OCI-M2 (cell line): ENCODE measurements around the gene MALRD1.
"Not testable (repeated sequence)": the region's sequence is repeated elsewhere in the genome, so short reads cannot be mapped to it uniquely, and the experiment has no call there.

Source experiments
- DNase-seq: peaks from one replicate; lab custom pipeline; 2025; ENCODE audit not compliant: unreplicated experiment; lab: John Stamatoyannopoulos, UW

MALRD1 gene

DNA sequence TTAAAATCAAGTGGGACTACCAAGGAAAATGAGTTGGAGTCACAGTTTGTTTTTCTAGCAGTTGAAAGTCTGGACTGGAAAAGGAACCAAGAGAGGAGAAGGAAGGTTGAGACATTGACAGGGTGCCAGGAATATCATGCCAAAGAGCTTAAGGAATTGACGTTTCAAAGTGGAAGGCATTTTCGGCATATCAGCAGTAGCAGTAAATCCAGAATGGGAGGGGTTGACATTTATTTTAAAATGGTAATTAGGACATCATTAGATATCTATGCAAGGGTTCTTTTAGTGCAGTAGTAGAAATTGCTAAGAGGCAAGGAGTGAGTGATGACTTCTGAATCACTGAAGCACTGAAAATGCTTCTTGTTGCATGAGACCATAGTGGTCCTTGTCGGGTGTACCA lies 431.8 kb downstream of the MALRD1 start:
- no peak for DNase-seq

DNA sequence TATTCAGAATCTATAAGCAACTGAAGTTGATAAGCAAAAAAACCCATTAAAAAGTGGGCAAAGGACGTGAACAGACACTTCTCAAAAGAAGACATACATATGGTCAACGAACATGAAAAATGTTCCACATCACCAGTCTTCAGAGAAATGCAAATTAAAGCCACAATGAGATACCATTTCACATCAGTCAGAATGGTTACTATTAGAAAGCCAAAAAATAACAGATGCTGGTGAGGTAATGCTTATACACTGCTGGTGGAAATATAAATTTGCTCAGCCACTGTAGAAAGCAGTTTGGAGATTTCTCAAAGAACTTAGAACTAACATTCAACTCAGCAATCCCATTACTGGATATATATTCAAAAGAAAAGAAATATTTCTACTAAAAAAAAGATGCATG lies 434.8 kb downstream of the MALRD1 start:
- DNase-seq = no peak

DNA sequence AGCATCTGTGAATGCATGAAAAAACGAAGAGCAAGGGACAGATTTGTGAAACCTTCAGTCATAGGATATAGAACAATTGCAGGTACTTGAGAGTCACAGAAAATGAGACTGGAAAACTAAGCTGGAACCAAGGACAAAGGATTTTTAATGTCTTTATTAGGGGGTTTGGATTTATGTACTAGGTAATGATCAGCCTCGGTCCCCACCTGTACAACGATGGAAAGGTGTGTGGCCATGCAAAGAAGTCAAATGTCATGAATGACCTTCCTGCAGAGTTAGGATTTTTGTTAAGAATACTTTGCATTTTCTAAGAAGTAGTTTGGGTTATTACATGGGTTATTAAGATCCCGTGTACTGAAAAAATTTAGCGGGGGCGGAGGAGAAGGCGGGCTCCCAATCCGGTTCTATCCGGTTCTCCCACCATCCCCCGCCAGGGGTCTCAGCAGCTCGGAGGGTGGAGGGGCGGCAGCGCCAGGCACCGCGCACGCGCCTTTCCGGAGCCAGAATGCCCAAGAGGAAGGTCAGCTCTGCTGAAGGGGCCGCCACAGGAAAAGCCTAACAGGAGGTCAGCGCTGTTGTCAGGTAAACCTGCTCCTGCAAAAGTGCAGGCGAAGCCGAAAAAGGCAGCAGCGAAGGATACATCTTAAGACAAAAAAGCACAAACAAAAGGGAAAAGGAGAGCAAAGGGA lies 440.1 kb downstream of the MALRD1 start:
- no peak for DNase-seq

DNA sequence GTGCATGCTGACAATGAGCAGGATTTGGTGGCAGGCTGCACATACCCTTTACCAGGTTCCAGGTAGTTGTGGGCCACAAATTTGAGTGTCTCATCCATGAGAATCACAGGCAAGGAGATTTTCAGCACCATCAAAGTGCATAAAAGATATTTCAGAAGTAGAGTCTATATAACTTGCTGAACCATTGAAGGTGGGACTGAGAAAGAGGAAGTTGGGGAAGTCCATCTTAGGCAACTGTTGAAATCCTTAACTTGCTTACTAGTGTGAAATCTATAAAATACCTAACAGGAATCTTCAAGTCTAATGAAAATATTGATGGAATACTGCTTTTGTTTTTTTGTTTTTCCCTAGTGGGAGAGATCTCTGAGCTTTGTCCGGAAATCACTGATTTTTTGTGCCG lies 442.6 kb downstream of the MALRD1 start:
- no peak for DNase-seq

DNA sequence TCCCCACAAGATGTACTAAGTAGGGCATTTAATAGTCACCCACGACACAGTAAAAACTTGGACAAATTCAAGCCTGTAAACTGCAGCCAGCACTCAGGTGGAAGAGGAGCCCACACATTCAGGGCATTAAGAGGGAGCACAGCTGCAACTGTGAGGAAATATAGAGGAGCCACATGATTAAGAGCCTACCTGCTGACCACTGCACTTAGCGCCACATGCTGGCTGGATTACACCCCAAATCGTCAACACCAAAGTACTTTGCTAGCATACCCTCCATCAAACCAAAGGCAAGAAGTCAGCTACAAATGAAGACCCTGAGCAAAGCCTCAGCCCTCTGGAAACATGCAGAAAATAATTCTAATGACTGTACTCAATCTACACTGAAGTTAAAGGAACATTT lies 445.3 kb downstream of the MALRD1 start:
- DNase-seq = no peak

DNA sequence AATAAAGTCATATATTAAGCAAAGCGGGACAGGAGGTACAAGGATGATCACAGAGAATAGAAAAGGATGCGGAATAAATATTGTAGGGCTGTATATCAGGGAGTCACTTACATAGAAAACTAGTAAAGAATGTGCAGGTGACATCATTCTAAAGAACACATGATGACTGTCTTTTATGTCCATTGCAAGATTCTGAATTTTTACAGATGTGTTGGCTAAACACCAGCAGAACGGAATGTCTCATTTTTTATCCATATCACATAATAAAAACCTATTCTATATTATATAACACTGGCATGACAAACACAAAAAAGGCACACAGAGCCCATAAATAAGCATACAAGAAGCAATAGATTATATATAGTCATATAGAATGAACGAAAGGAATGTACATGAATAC lies 448.4 kb downstream of the MALRD1 start:
- DNase-seq = no peak

DNA sequence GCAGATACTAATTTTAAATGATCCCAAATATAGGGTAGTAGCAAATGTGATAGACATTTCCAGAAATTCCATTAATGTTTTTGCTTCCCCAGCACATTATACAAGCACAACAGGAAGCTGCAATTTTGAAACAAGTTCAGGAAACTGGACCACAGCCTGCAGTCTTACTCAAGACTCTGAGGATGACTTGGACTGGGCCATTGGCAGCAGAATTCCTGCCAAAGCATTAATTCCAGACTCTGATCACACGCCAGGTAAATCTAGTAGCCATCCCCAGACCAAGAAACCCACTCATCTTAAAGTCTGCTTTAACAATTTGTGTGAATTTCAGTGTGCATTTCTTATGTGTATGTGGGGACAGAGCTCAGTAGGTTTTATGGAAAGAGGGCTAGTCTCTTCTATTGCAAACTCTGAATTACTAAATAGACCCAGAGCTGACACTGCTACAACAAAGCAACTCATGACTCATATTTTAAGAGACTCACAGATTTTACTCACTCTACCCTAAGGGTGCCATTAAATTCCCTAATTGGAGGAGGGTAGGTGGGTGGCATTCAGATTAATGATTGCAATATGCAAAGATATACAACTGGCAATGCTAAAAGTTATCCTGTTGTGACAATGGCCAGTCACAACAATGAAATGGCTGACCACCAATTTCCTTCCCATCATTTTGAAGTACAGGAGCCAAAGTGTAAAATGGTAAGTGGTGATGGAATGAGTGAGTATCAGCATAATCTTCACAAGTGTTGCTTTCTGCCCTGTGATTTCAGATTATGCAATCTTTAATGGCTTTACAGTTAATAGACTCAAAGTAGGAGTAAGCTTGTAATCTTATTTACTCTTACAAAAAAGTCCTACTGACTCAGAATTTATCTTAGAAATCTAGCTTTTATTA lies 450.0 kb downstream of the MALRD1 start:
- DNase-seq = no peak

DNA sequence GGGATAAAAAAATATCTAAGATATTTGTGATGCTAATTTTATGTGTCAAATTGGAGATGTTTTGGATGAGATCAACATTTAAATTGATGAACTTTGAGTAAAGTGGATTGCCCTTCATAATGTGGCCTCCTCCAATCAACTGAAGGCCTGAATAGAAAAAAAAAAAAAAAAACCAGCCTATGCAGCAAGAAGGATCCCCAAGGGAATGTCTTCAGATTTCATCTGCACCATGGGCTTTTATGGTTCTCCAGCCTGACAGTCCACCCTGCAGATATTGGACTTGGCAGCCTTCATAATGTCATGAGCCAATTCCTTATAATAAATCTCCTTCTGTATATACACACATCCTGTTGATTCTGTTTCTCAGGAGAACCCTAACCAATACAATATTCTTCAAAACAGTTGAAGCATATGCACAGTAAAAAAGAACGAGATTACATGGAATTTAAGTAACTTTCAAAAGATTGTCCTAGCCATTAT lies 450.7 kb downstream of the MALRD1 start:
- no peak for DNase-seq

DNA sequence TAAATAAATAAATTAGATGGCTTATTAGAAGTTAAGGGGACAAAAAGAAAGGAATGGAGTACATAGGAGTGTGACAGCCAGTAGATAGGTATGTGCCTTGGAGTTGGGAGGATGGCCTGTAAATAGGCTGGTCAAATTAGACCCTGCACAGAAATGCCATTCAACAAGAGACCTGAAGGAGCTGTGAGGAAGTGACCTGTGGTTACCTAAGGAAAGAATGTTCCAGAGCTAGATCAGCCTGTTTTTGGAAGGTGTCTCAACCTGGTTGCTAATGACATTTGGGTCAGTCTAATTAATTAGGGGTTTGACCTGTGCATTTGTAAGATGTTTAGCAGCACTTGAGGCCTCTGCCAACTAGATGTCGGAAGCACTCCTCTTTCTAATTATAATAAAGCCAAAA lies 452.4 kb downstream of the MALRD1 start:
- DNase-seq = no peak

DNA sequence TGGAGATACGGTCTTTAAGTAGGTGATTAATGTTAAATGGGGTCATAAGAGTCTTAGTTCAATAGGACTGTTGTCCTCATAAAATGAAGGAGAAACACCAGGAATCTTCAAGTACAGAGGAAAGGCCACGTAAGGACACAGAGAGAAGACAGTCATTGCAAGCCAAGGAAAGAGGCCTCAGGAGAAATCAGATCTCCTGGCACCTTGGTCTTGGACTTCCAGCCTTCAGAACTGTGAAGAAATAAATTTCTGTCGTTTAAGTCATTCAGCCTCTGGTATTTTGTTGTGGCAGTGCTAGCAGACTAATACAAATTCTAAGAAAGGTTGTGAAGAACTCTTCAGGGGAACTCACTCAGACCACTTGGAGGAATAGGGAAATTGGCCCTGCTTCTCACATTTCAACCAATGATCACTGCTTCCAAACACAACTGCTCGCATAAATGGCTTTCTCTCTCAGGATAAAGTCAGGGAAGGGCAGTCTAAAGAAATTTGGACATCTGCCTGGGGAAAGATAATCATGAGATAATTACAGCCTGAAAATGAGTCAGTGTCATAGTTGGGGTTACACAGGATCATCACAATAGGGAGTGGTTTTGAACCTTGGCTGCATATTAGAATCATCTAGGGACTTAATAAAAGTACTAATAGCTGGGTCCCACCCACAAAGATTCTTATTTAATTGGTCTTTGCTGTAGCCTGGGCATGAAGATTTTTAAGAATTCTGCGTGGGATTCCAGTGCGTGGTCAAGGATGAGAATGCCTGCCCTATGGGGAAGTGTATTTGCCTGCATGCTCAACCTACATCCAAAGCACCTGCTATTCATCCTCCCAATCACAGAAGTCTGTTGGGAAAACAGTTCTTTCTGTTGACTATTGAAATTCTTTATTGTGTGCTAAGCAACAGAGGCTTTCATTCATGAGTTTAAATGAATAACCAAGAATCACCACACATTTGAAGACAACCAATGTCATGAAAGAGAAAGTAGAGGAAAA lies 457.0 kb downstream of the MALRD1 start:
- DNase-seq = no peak

DNA sequence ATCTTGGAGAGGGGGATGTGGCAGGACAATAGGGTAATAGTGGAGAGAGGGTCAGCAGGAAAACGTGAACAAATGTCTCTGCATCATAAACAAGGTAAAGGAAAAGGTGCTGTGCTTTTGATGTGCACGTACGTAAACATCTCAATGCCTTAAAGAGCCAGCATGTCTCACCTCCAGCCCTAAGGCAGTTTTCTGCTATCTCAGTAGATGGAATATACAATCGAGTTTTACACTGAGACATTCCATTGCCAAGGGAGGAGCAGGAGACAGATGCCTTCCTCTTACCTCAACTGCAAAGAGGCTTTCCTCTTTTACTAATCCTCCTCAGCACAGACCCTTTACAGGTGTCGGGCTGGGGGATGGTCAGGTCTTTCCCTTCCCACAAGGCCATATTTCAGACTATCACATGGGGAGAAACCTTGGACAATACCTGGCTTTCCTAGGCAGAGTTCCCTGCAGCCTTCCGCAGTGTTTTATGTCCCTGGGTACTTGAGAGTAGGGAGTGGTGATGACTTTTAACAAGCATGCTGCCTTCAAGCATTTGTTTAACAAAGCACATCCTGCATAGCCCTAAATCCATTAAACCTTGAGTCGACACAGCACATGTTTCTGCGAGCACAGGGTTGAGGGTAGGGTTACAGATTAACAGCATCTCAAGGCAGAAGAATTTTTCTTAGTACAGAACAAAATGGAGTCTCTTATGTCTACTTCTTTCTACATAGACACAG lies 461.6 kb downstream of the MALRD1 start:
- DNase-seq = not testable (repeated sequence)

DNA sequence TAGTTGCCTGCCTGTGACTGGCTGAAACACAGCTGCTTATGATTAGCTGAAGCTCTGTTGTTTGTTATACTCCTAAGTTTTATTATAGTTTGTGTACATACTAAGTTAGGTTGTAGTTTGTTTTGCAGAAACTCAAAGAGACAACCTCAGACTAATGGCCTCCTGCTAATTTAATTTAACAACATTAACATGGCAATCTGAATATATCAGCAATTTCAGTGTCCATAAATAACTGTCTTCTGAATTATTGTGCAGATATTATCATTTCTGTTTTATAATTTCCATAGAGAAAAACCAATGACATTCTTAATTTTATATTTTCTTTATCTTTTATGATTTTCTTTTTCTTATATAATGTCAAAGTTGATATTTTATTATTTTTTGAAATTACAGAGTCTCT lies 469.5 kb downstream of the MALRD1 start:
- DNase-seq = no peak

DNA sequence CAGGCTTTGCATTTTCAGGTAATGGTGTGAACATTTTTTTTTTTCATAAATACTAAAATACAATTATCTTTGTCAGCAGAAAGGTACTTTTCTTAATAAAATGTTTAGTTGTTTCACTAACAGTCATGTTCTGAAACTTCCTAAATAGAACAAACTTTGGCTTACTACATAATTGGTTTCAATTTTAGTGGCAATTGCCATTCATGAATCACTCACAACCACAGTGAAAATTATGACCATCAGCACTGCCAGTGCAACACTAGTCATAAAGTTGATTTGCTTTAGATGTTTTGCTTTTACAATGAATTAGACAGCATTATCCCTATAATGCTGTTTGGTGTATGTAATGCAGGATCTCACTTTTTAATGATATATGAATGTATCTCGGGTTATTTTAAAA lies 470.0 kb downstream of the MALRD1 start:
- DNase-seq = no peak

DNA sequence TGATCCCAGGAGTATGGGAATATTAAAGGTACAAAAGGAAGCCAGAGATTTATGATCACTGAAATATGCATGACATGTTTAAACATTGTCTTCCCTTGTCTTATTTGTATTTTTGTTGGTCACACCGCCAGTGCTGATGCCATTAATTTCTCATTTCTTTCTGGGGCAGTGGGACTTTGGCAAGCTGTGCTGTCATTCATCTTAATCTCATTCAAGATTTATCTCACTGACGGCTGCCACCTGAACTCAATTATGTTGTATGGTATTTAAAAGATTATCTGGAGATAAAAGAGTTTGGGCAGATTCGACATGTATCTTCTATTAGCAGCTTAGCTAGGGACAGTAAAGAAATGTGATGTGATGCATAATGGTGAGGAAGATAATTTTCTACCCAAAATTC lies 482.7 kb downstream of the MALRD1 start:
- DNase-seq = no peak

DNA sequence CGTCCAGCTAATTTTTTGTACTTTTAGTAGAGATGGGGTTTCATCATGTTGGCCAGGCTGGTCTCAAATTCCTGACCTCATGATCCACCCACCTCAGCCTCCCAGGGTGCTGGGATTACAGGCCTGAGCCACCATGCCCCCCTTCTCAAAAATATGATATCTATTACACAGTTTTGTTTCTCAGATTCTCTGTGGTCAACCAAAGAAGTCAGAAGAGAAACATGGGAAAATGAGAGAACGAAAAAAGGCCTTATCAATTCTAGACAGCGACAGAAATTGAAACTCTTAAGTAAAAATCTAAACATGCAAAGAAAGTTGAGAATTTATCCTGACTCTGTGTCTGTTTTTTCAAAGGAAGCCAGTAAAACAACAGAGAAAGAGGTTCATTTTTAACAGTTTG lies 483.8 kb downstream of the MALRD1 start:
- no peak for DNase-seq

DNA sequence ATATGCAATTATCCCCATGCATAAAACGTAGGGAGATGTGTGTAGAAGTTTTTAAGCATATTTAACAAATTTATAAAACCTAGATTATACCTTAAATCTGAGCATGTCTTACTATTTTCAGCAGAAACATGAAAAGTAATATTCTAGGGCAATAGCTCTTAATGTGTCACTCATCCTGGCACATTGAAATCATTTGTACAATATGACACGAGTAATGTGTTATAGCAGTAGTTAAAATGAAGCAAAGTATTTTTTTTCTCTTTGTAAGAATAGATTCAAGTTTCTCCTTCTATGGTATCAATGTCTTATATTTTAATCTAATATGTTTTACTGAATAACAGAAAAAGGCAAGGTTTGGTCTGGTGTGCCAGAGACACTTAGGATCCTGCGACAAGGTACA lies 492.7 kb downstream of the MALRD1 start:
- no peak for DNase-seq

DNA sequence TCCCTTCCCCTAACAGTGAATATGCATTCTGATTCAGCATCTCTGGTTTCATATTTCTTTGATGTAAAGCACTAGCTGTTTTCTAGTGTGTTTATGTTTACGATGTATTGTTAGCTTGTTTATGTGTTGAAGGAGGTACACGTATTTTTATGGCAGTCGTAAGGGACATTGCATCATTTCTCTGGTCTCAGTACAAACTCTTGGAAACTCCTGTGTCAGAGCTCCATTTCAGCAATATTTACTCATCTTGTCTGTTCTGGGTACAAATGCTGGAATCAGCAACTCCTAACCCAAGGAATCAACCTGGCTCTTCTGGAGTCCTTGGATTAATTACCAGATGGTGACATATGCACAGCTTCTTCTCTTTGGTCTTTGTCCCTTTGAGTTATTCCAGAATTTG lies 497.6 kb downstream of the MALRD1 start:
- DNase-seq = no peak

DNA sequence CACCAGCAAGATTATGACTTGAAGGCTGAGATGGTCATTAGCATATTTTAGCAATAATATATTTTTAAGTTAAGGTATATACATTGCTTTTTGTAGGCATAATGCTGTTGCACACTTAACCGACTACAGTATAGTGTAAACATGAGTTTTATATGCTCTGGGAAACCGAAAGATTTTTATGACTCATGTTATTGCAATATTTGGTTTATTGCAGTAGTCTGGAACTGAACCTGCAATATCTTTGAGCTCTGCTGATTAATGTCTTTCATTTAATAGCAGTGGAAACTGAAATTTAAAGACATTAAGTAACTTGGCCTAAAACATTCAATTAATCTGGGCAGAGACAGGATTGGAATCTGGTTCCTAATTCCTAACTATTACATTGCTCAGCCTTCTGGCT lies 500.9 kb downstream of the MALRD1 start:
- DNase-seq = no peak

DNA sequence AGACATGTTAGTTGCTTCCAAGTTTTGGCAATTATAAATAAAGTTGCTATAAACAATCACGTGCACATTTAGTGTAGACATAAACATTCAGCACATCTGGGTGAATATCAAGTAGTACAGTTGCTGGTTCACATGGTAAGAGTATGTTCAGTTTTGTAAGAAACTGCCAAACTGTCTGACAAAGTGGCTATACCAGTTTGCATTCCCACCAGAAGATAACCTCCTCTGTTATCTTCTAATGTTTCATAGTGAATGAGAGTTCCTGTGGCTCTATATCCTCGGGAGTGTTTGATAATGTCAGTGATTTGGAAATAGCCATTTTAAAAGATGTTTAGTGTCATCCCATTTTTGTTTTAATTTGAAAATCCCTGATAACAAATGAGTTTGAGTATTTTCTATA lies 508.1 kb downstream of the MALRD1 start:
- DNase-seq = no peak

DNA sequence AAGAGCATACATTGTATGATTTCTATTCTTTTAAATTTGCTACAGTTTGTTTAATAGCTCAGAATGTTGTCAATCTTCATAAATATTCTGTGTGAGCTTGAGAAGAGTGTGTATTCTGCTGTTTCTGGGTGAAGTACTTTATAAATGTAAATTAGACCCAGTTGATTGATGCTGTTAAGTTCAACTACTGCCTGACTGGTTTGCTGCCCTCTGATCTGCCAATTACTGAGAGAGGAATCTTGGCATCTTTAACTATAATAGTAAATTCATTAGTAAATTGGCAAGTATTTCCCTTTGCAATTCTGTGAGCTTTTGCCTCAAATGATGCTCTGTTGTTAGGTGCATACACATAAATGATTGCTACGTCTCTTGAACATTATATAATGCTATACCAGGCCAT lies 512.6 kb downstream of the MALRD1 start:
- no peak for DNase-seq
